HEK293T (cell line): ENCODE measurements around the gene FAM222A.

Experiments
- CTCF ChIA-PET: fragments of 350-600 bp; formaldehyde crosslinking; extraction: SDS; loops from one replicate; lab custom pipeline; 2021; ENCODE audit warnings: antibody characterized with exemption, inconsistent platforms; lab: Yijun Ruan, JAX
- POLR2A ChIA-PET: fragments of 350-600 bp; formaldehyde crosslinking; extraction: SDS; loops from one replicate; lab custom pipeline; 2020; ENCODE audit warnings: antibody characterized with exemption, inconsistent platforms; lab: Yijun Ruan, JAX
- DNase-seq: peaks from one replicate; pipeline ENCODE4 v3.0.0; 2012; ENCODE audit warnings: mixed read lengths; ENCODE audit errors: extremely low spot score
- ARNT ChIP-seq: fragments of 450-650 bp; IDR thresholded peaks from 2 replicates; pipeline ENCODE4 v1.6.1; 2017; ENCODE audit warnings: mild to moderate bottlenecking
- BHLHE40 ChIP-seq: fragments of 450-650 bp; IDR thresholded peaks from 2 replicates; pipeline ENCODE4 v1.6.1; 2016; ENCODE audit warnings: mild to moderate bottlenecking, moderate library complexity, borderline replicate concordance
- CTBP1 ChIP-seq: fragments of 450-650 bp; IDR thresholded peaks from 2 replicates; pipeline ENCODE4 v1.6.1; 2016; ENCODE audit warnings: borderline replicate concordance
- ELF4 ChIP-seq: fragments of 450-650 bp; IDR thresholded peaks from 2 replicates; pipeline ENCODE4 v1.6.1; 2017; ENCODE audit warnings: antibody characterized with exemption
- FOXA1 ChIP-seq: fragments of 450-650 bp; IDR thresholded peaks from 2 replicates; pipeline ENCODE4 v1.6.1; 2016; ENCODE audit warnings: mild to moderate bottlenecking
- FOXK2 ChIP-seq: fragments of 450-650 bp; IDR thresholded peaks from 2 replicates; pipeline ENCODE4 v1.6.1; 2016; ENCODE audit warnings: mild to moderate bottlenecking
- FOXM1 ChIP-seq: fragments of 450-650 bp; IDR thresholded peaks from 2 replicates; pipeline ENCODE4 v1.6.1; 2017; ENCODE audit warnings: mild to moderate bottlenecking, borderline replicate concordance
- HDGF ChIP-seq: fragments of 450-650 bp; IDR thresholded peaks from 2 replicates; pipeline ENCODE4 v1.6.1; 2017; ENCODE audit warnings: antibody characterized with exemption, borderline replicate concordance
- L3MBTL2 ChIP-seq: fragments of 450-650 bp; conservative IDR thresholded peaks from 2 replicates; pipeline ENCODE4 v1.6.1; 2016; ENCODE audit warnings: mild to moderate bottlenecking
- LEF1 ChIP-seq: fragments of 450-650 bp; IDR thresholded peaks from 2 replicates; pipeline ENCODE4 v1.6.1; 2017; ENCODE audit warnings: mild to moderate bottlenecking, borderline replicate concordance
- NFRKB ChIP-seq: fragments of 450-650 bp; IDR thresholded peaks from 2 replicates; pipeline ENCODE4 v1.6.1; 2016; ENCODE audit warnings: mild to moderate bottlenecking, moderate library complexity
- SP1 ChIP-seq: fragments of 450-650 bp; IDR thresholded peaks from 2 replicates; pipeline ENCODE4 v1.6.1; 2017
- SUZ12 ChIP-seq: fragments of 450-650 bp; IDR thresholded peaks from 2 replicates; pipeline ENCODE4 v1.6.1; 2016; ENCODE audit warnings: mild to moderate bottlenecking
- TARDBP ChIP-seq: fragments of 450-650 bp; IDR thresholded peaks from 2 replicates; pipeline ENCODE4 v1.6.1; 2016
- ZNF384 ChIP-seq: fragments of 450-650 bp; IDR thresholded peaks from 2 replicates; pipeline ENCODE4 v1.6.1; 2016
- TF ChIP-seq, protein P1 (sequence below): fragments of 450-650 bp; IDR thresholded peaks from 2 replicates; pipeline ENCODE4 v1.6.1; 2016

The FAM222A gene

DNA sequence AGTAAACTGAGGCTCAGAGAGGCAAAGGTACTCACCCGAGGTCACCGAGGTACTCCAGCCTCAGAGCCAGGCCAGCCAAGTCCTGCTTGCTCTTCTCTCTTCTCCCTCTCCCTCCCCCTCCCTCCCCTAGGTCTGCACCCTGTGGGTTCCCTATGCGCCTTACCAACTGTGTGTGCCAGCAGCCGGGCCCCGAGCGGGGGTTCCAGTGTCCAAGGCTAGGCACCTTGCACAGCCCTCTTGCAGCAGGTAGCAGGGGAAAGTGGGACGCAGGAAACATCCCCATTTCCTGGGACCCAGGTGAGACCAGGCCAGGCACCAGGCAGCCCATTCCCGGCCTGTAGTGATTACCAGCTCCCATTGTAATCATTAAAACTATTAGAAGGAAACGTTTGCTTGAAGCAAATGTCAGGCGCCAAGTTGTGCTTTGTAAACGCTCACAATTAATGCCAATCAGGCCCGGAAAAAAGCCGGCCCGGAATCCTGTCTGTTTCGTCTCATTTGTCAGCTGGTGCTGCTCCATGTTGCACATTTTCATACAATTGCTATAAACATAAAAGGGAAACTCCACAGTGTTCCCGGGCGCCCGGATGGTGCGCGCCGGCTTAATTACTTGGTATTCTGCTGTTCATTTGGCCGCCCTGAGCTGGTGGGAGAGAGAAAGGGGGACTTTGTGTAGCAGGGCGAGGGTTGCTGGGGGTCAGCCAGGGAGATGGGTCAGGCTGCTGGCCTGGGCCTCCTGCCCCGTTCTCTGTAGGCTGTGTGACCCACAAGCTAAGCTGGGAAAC is 11.9 kb downstream of the FAM222A start:
- POLR2A ChIA-PET, result no interaction called here
- CTCF ChIA-PET, result interaction anchor here (0.6 kb wide), 1 partner anchor 124 kb away, joined by 3 read pairs; no protein-coding TSS in a partner anchor
- DNase-seq, result no peak
- TF ChIP-seq, protein P1, sequence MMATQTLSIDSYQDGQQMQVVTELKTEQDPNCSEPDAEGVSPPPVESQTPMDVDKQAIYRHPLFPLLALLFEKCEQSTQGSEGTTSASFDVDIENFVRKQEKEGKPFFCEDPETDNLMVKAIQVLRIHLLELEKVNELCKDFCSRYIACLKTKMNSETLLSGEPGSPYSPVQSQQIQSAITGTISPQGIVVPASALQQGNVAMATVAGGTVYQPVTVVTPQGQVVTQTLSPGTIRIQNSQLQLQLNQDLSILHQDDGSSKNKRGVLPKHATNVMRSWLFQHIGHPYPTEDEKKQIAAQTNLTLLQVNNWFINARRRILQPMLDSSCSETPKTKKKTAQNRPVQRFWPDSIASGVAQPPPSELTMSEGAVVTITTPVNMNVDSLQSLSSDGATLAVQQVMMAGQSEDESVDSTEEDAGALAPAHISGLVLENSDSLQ, result no peak
- no peak for TF ChIP-seq CTBP1
- TF ChIP-seq SUZ12, result no peak
- no peak for TF ChIP-seq L3MBTL2
- TF ChIP-seq FOXA1, result no peak
- TF ChIP-seq ELF4, result no peak
- no peak for TF ChIP-seq HDGF
- no peak for TF ChIP-seq NFRKB
- no peak for TF ChIP-seq TARDBP
- TF ChIP-seq ZNF384, result no peak

DNA sequence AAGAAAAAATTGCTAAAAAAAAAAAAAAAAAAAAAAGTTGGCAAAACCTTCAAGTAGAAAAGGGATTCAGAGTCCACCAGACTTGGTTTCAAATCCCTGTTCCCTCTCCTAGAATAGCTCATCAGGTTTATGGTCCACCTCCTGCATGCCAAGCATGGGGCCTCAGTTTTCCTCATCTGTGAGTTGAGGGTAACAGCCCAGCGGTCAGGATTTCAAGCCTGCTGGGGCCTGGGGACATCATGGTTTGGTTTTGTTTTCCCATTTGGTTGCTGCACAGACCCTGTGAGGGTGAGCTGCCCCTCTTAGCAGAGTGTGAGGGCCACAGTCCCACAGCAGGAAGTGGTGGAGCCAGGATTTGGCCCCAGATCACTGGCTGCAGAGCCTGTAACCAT is 12.5 kb downstream of the FAM222A start:
- CTCF ChIA-PET, result interaction anchor here (0.6 to 1.1 kb wide), 2 partner anchors 14 to 125 kb away, joined by 3 read pairs; no protein-coding TSS in a partner anchor
- POLR2A ChIA-PET, result no interaction called here
- no peak for DNase-seq
- TF ChIP-seq ARNT (no peak), NFRKB (no peak), CTBP1 (no peak), LEF1 (no peak), BHLHE40 (no peak), FOXA1 (no peak), L3MBTL2 (no peak), SUZ12 (no peak), ELF4 (no peak), SP1 (no peak), ZNF384 (no peak), FOXM1 (no peak)
- TF ChIP-seq, protein P1, result no peak

DNA sequence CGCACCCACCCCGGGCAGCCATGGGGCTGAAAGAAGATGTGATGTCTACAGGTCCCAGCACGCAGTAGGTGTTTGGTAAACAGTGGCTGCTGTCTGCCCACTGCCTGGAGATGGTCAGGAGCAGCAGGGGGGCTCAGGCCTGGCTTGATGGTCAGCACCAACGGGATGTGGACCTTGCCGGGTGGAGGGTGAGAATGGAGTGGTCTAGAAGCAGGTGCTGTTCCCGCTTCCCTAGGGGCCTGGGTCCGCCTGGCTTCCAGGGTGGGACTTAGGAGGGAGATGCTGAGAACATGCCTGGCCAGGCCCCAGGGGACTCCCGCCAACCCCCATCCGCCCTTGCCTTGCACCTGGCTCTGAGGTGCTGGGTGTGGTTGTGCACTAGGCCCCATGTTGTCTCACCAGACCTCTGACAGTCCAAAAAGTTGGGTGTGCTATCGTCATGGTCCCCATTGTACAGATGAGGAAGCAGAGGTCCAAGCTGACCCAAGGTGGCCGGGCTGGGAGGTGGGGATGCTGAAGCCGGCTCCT is 12.9 kb downstream of the FAM222A start:
- CTCF ChIA-PET, result interaction anchor here (1.1 kb wide), 1 partner anchor 13 kb away, joined by 3 read pairs; no protein-coding TSS in a partner anchor
- TF ChIP-seq TARDBP (no peak), ARNT (no peak), CTBP1 (no peak), FOXM1 (no peak), NFRKB (no peak), FOXA1 (no peak), LEF1 (no peak), HDGF (no peak), L3MBTL2 (no peak), SP1 (no peak), ZNF384 (no peak), SUZ12 (no peak), BHLHE40 (no peak), ELF4 (no peak), FOXK2 (no peak)
- TF ChIP-seq, protein P1, result no peak
- POLR2A ChIA-PET, result no interaction called here
- no peak for DNase-seq

DNA sequence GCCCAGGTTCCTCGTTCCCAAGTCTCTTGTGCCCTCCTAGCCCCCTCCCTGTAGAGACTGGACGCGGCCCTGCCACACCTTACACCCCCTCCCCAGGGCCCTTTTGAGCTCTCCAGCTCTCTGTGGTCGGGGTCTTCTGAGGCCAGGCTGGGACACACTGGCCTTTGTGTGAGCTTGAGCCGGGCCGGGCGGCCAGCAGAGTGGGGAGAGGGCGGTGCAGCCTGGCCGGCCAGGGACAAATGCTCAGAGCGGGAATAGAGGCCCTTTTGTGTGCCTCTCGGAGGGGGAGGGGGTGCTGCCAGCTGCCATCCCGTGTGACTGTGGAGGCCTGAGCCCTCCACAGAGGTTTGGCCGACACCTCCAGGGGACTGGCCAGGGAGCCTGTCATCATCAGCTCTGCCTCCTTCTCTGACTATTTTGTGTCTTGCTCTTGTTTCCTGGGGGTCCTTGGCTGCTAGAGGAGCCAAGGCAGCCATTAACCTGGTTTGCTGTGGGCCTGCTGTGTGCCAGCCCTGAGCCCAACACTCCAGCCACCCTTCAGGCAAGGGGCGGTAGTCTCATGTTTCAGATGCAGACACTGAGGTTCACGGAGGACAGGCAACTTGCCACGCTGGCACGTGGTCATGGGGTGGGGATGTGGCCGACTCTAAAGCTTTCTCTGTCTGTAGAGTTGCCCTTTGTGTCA is 13.6 kb downstream of the FAM222A start:
- ChIA-PET CTCF (interaction anchor here (1.1 to 1.2 kb wide), 2 partner anchors 13 kb away, joined by 3 to 6 read pairs; no protein-coding TSS in a partner anchor), POLR2A (no interaction called here)
- TF ChIP-seq FOXM1 (no peak), NFRKB (no peak), L3MBTL2 (no peak)
- no peak for DNase-seq

DNA sequence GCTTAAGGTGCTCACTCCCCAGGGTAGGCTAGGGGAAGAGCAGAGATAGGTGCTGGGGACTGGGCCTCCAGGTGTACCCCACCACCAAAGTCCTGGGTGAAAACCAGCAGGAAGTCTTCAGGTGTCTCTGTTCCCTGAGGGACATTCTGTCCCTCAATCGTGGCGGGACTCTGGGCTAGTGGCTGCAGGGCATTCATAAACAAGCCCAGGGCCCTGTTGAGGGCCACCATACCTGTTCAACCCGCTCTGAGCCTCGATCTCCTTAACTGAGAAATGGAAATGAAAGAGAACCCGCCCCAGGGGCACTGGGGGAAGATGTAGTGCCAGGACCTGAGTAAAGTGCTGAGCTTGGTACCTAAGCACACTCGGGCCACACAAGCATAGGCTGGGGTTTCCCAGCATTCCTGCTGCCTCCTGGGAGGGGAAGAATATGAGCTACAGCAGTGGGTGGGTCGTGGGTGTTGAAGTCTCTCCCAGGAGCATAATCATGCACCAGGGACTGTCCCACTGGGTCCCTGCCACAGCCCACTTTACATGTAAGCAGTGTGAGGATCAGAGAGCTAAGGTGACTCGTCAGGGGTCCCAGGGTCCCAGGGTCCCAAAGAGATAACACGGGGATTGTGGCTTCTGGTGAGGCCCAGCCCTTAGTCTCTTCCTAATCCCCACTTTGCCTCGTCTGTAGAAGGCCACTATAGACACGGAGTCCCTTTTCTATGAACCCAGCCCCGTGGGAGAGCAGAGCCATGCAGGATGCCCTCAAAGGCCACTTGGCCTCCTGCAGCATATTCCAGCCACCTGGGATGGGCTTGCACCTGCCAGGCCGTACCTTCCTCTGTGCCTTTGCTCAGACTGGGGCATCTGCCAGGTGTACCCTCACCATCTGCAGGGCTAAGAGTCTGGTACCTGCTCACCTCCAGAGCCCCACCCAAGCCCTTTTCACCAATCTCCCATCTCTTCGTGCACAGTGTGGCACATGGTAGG is 14.4 kb downstream of the FAM222A start:
- DNase-seq, result no peak
- CTCF ChIA-PET, result interaction anchor here (1.2 kb wide), 1 partner anchor 12 kb away, joined by 6 read pairs; no protein-coding TSS in a partner anchor
- POLR2A ChIA-PET, result no interaction called here
- TF ChIP-seq ELF4 (no peak), HDGF (no peak), ZNF384 (no peak), FOXM1 (no peak), FOXK2 (no peak), NFRKB (no peak), FOXA1 (no peak), SP1 (no peak), BHLHE40 (no peak), L3MBTL2 (no peak), SUZ12 (no peak), CTBP1 (no peak), TARDBP (no peak)
- TF ChIP-seq, protein P1, result no peak
